Measurements from ENCODE around the gene MRTFB. TPM values are rescaled to one million over a fixed set of nuclear protein-coding genes. Genes with fewer than 3 reads are reported as not detected.

The MRTFB gene
- total and polyA plus RNA-seq, 2 donors (not counting 3 experiments of a cell fraction or from before 2014, with no cell fraction given) = 19.6 to 49.5 TPM

- H3K4me2 ChIP-seq (ENCODE audit: insufficient read depth, low read length) = no peak overlapping the region
- no peaks in the 10 kb centered on the region for H4K20me1 ChIP-seq (replicated peaks; ENCODE audit: control insufficient read depth, extremely low read depth, insufficient read depth, low read length)
- no peak overlapping the region for H2AFZ ChIP-seq (ENCODE audit: low read depth, low read length)
- no peak overlapping the region for H3K27ac ChIP-seq (ENCODE audit: insufficient read depth, low read depth, low read length)
- FAIRE-seq (no peak), DNase-seq (ENCODE audit: low read depth, low spot score) (no peak)
- no peaks in the 10 kb centered on the region for H3K27me3 ChIP-seq (ENCODE audit: control insufficient read depth in 2 of 2, insufficient read depth in 2 of 2, low read length in 2 of 2)
- no peaks in the 10 kb centered on the region for H3K79me2 ChIP-seq (ENCODE audit: control insufficient read depth, insufficient read depth, low read length)
- TF ChIP-seq POLR2A (IDR thresholded peaks at IDR 0.05; ENCODE audit: low read depth, low read length) (no peak), GATA2 (IDR thresholded peaks at IDR 0.05; ENCODE audit: insufficient read depth, insufficient read length, low read depth, low read length) (no peak), FOS (IDR thresholded peaks at IDR 0.05; ENCODE audit: borderline replicate concordance, insufficient read depth, low read length) (no peak), MYC (IDR thresholded peaks at IDR 0.05; ENCODE audit: low read depth, low read length) (no peak), JUN (IDR thresholded peaks at IDR 0.05; ENCODE audit: borderline replicate concordance, insufficient read depth, insufficient read length, low read depth) (no peak), POLR2AphosphoS5 (IDR thresholded peaks at IDR 0.05; ENCODE audit: insufficient read depth, low read depth, low read length) (no peak), MAX (IDR thresholded peaks at IDR 0.05; ENCODE audit: insufficient read depth, insufficient read length) (no peak), EZH2 (IDR thresholded peaks at IDR 0.05; ENCODE audit: borderline replicate concordance, low read depth, low read length, severe bottlenecking) (no peak)
- TF ChIP-seq, protein P1, sequence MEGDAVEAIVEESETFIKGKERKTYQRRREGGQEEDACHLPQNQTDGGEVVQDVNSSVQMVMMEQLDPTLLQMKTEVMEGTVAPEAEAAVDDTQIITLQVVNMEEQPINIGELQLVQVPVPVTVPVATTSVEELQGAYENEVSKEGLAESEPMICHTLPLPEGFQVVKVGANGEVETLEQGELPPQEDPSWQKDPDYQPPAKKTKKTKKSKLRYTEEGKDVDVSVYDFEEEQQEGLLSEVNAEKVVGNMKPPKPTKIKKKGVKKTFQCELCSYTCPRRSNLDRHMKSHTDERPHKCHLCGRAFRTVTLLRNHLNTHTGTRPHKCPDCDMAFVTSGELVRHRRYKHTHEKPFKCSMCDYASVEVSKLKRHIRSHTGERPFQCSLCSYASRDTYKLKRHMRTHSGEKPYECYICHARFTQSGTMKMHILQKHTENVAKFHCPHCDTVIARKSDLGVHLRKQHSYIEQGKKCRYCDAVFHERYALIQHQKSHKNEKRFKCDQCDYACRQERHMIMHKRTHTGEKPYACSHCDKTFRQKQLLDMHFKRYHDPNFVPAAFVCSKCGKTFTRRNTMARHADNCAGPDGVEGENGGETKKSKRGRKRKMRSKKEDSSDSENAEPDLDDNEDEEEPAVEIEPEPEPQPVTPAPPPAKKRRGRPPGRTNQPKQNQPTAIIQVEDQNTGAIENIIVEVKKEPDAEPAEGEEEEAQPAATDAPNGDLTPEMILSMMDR (IDR thresholded peaks at IDR 0.05; ENCODE audit: extremely low read depth in 1 of 2, insufficient read depth in 1 of 2, low read depth in 1 of 2, low read length in 2 of 2) = no peak
- no peaks in the 10 kb centered on the region for H3K36me3 ChIP-seq (ENCODE audit: control insufficient read depth in 2 of 2, extremely low read depth in 1 of 2, insufficient read depth in 2 of 2, low read length in 2 of 2)
- H3K9me1 ChIP-seq (replicated peaks; ENCODE audit: control insufficient read depth, extremely low read depth, insufficient read depth, low read length) = no peaks in the 10 kb centered on the region
- no TSS peak for BruUV-seq (replicated peaks)
- CTCF ChIA-PET = interaction anchor here (1.1 kb wide), 1 partner anchor 13 kb away, joined by 3 read pairs; no protein-coding TSS in a partner anchor
- peaks cover 18% of the 10 kb centered on the region for H3K4me1 ChIP-seq (ENCODE audit: control insufficient read depth, extremely low read depth, insufficient read depth, low read length)
- intact Hi-C loops (cut with micrococcal nuclease) = loop anchor here (5.0 kb wide), 1 partner anchor 237 kb away; no protein-coding TSS in a partner anchor
- POLR2A ChIA-PET = no interaction called here
- no peak overlapping the region for H3K9ac ChIP-seq (replicated peaks; ENCODE audit: extremely low read depth, insufficient read depth, low read length)
- no peaks in the 10 kb centered on the region for H3K9me3 ChIP-seq (replicated peaks; ENCODE audit: control insufficient read depth, insufficient read depth, low read length)
- dilution Hi-C loops (cut with MboI; ENCODE audit: extremely low pct_ligation_motif_present, low sequenced_read_pairs) = no loop called here
- H3K4me3 ChIP-seq (replicated peaks in 1 of 3; ENCODE audit: insufficient read depth in 1 of 3, low read depth in 1 of 3, low read length in 3 of 3) = no peak overlapping the region
These were observed 123.6 kb downstream of the MRTFB start for GRCh38 chr16:14194721-14195120.

Data from endothelial cell of umbilical vein (primary cell).